Endometrial microvascular endothelial cells (primary cell): Measurements from ENCODE around the gene DGKI. TPM values are rescaled to one million over a fixed set of nuclear protein-coding genes. Genes with fewer than 3 reads are reported as not detected.

Source experiments
- in situ Hi-C: cut with HindIII; loops from 2 replicates; pipeline ENCODE4 v1.10.0; 2017; ENCODE audit warnings: low sequenced_read_pairs, low pct_unique_long_range_greater_than_20kb; ENCODE audit errors: inconsistent ontology term
- total RNA-seq: library from RNA; depleted of rRNA; stranded (reverse); fragments of >200 nt; gene quantifications from one replicate; pipeline ENCODE4 v1.2.3, GENCODE V29; 2015; ENCODE audit errors: inconsistent ontology term

The DGKI gene
- total RNA-seq, 1 donor from 2014 or later: not detected

- in situ Hi-C loops: no loop called here
Observed at GRCh38 chr7:137674551-137675409, 172.0 kb downstream of the DGKI start.

- in situ Hi-C loops: no loop called here
Observed at GRCh38 chr7:137674048-137674447, 172.7 kb downstream of the DGKI start.

- in situ Hi-C loops: no loop called here
Observed at GRCh38 chr7:137671920-137672319, 174.9 kb downstream of the DGKI start.

DNA sequence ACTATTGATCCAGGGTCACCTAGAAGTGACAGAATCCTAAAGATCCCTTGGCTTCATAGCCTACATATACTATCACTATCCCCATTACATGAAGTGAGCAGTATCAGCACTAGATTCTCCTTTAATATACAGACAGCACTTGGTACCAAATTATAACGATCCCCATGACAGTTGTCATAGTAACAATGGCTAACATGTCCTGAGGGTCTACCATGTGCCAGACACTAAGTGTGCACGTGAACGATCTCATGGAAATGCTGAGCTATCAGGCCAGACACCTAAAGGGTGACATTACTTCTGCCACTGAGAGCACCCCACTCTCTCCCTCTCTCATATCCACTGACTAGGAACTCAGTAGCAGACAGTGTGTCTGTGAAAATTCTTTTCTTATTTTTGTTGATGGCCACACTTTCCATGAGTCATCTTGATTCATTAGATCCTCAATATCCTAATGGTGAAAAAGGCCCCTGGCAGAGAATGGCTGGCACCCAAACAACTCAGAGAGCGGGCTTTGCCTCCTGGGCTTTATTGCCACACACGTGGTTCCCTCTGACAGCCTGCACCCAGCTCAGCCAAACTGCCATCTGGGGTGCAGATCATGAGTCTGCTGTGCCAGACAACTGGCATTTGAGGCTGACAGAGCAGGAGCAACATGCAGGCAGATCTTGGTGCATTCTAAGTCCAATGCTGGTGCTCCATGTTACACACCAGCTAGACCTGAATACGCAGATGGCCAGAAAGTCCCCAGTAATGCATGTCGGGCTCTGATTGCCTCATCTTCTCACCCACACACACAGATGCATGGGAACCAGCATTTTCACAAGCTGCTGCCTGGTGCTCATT lies 176.3 kb downstream of the DGKI start:
- in situ Hi-C loops: no loop called here

DNA sequence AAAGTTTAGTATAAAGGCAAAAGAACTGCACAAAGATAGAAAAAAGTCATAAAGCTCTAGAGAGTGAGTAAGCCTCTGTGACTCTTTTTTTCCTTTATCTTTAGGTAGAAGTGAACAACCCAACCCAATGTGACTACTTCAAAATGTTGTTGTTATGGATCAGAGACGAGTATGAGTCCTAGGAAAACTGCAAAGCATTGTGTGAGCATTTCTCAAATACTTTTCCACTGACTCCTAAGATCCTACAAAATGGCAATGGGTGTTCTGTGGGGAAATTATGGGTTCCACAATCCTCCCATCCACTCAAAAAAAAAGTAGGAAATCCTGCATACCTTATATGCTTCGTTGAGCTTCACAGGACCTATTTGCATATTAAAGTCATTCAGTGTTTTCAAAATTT lies 177.1 kb downstream of the DGKI start:
- in situ Hi-C loops: no loop called here

DNA sequence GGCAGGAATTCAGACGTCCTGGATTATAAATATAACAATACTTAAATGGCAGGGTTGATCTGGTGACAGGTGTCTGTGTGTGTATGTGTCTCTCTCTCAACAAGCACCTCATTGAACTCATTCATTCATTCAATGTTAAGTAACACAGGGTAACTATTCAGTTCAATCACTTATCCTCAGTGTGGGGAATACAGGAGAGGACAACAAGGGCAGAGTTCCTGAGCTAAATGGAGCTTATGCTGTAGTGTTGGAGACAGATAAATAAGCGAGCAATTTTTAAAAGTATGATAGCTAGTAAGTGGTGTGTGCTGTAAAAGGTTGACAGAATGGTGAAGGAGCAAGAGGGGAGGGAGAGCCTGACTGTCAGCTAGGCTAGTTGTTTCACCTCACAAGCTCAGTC lies 178.4 kb downstream of the DGKI start:
- in situ Hi-C loops: no loop called here

- in situ Hi-C loops: no loop called here
Observed at GRCh38 chr7:137667633-137668387, 179.0 kb downstream of the DGKI start.

DNA sequence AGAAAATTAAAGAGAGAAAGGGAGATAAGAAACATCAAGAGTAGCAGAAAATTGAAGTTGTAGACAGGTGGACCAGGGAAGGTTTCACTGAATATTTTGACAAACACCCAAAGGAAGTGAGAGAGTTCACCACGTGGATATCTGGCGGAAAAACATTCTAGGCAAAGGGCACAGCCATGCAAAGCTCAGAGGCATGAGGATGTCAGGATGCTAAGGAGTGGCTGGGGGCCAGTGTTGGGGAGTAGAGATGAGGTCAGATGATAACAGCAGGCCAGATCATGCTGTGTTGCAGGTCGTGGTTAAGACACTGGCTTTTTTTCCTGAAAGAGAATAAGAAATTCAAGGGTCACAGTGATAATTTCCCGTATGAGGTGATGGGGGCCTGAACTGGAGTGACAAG lies 181.9 kb downstream of the DGKI start:
- in situ Hi-C loops: no loop called here

DNA sequence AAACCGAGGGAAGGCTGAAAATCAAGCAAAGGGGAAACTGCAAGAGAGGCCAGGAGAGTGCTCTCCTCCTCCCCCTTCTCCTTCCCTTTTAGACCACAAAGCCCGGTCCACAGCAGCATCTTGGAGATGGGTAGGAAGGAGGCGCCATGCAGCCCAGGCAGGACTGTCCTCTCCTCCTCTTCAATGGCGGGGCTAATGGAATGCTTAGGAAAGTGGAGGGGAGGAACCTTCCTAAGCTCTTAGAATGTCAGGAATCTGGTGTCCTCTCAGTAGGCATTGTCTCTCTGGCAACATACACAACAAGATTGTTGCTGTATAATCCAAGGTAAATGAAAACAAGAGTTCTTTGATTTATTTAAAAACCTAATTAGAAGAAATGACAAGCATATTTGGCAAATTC lies 185.1 kb downstream of the DGKI start:
- in situ Hi-C loops: no loop called here

GRCh38 chr7:137658190-137658900 lies 188.4 kb downstream of the DGKI start:
- in situ Hi-C loops: no loop called here

GRCh38 chr7:137657476-137658189 lies 189.1 kb downstream of the DGKI start:
- in situ Hi-C loops: no loop called here

GRCh38 chr7:137656850-137657232 lies 189.9 kb downstream of the DGKI start:
- in situ Hi-C loops: no loop called here

GRCh38 chr7:137656227-137656849 lies 190.4 kb downstream of the DGKI start:
- in situ Hi-C loops: no loop called here

DNA sequence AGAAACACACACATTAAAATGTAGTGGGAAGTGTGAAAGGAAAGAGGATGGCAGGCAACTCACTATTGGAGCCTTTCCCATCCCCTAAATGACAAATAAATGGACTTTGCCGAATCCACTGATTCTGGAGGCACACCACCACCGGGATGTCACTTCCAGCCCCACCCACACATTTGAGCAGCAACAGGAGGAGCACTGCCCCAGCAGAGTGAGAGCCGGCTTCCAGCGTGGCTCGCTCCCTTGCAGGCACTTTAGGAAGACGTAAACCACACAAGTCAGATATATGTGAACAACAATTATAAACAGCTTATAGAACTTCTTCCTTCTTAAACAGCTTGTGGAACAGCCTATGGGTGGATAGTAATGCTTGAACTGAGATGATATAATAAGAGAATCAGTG lies 191.0 kb downstream of the DGKI start:
- in situ Hi-C loops: no loop called here

GRCh38 chr7:137652721-137653120 lies 194.1 kb downstream of the DGKI start:
- in situ Hi-C loops: no loop called here

- in situ Hi-C loops: no loop called here
Observed at GRCh38 chr7:137647905-137648565, 198.7 kb downstream of the DGKI start.

GRCh38 chr7:137642472-137642871 lies 204.3 kb downstream of the DGKI start:
- in situ Hi-C loops: no loop called here
